HEK293 (cell line): ENCODE data around the gene CAMK2G.

ENCODE experiments used
- CTCF ChIA-PET: fragments of 350-600 bp; formaldehyde crosslinking; extraction: SDS; loops from one replicate; lab custom pipeline; 2021; ENCODE audit warnings: antibody characterized with exemption; lab: Yijun Ruan, JAX
- POLR2A ChIA-PET: fragments of 300-600 bp; formaldehyde crosslinking; extraction: SDS; loops from one replicate; lab custom pipeline; 2020; ENCODE audit warnings: antibody characterized with exemption, inconsistent platforms; lab: Yijun Ruan, JAX
- H3K27ac ChIP-seq: fragments of 200-500 bp; sonication (Bioruptor generic); 2 replicates; pipeline ENCODE4 v1.5.1; 2014; ENCODE audit warnings: low read depth, low read length, control low read depth, inconsistent platforms; ENCODE audit errors: extremely low read depth
- H3K36me3 ChIP-seq, 2 experiments: fragments of 200-500 bp in 1 of 2; sonication (Bioruptor generic) in 1 of 2; 1 replicate in 1 of 2; 2 replicates in 1 of 2; pipeline ENCODE4 v1.5.1; 2014 to 2017; ENCODE audit warnings: inconsistent platforms in 2 of 2, low read length in 2 of 2; ENCODE audit not compliant: control insufficient read depth in 2 of 2, insufficient read depth in 1 of 2
- H3K4me1 ChIP-seq: fragments of 200-500 bp; sonication (Bioruptor generic); 2 replicates; pipeline ENCODE4 v1.5.1; 2014; ENCODE audit warnings: mild to moderate bottlenecking, low read length, inconsistent platforms; ENCODE audit not compliant: control insufficient read depth, insufficient read depth
- H3K4me3 ChIP-seq: 2 replicates; pipeline ENCODE4 v1.5.1; 2011; ENCODE audit warnings: low read depth, mild to moderate bottlenecking, control low read depth, low read length, moderate library complexity
- H3K9me3 ChIP-seq: fragments of 200-500 bp; sonication (Bioruptor generic); 2 replicates; pipeline ENCODE4 v1.5.1; 2014; ENCODE audit warnings: low read depth, low read length, inconsistent platforms; ENCODE audit not compliant: control insufficient read depth, insufficient read depth
- HOXD13 ChIP-seq: sonication (generic); formaldehyde crosslinking; IDR thresholded peaks from 2 replicates; pipeline ENCODE4 v1.8.0; 2022; ENCODE audit warnings: missing genetic modification reagents, borderline replicate concordance
- KLF10 ChIP-seq: fragments of 450-650 bp; IDR thresholded peaks from 2 replicates; pipeline ENCODE4 v1.5.1; 2018; ENCODE audit warnings: missing biosample characterization, mild to moderate bottlenecking, missing genetic modification characterization
- SP2 ChIP-seq: fragments of 450-650 bp; formaldehyde crosslinking; IDR thresholded peaks from 2 replicates; pipeline ENCODE4 v1.5.1; 2016; ENCODE audit warnings: missing biosample characterization, missing genetic modification characterization
- ZBTB1 ChIP-seq: fragments of 450-650 bp; formaldehyde crosslinking; IDR thresholded peaks from 2 replicates; pipeline ENCODE4 v1.5.1; 2016; ENCODE audit warnings: missing biosample characterization, missing genetic modification characterization
- ZBTB20 ChIP-seq: fragments of 450-650 bp; formaldehyde crosslinking; IDR thresholded peaks from 2 replicates; pipeline ENCODE4 v1.5.1; 2016; ENCODE audit warnings: missing biosample characterization, missing genetic modification characterization
- ZBTB8A ChIP-seq: fragments of 450-650 bp; formaldehyde crosslinking; IDR thresholded peaks from 2 replicates; pipeline ENCODE4 v1.5.1; 2016; ENCODE audit warnings: missing biosample characterization, missing genetic modification characterization
- ZEB2 ChIP-seq: fragments of 450-650 bp; formaldehyde crosslinking; IDR thresholded peaks from 2 replicates; pipeline ENCODE4 v1.5.1; 2016; ENCODE audit warnings: missing biosample characterization, missing genetic modification characterization
- ZNF24 ChIP-seq: fragments of 450-650 bp; formaldehyde crosslinking; IDR thresholded peaks from 2 replicates; pipeline ENCODE4 v1.5.1; 2016; ENCODE audit warnings: missing biosample characterization, missing genetic modification characterization
- ZNF266 ChIP-seq: fragments of 450-650 bp; formaldehyde crosslinking; IDR thresholded peaks from 2 replicates; pipeline ENCODE4 v1.5.1; 2016; ENCODE audit warnings: missing biosample characterization, missing genetic modification characterization, low read depth
- ZNF324 ChIP-seq: fragments of 450-650 bp; formaldehyde crosslinking; IDR thresholded peaks from 2 replicates; pipeline ENCODE4 v1.5.1; 2016; ENCODE audit warnings: missing biosample characterization, missing genetic modification characterization
- ZNF37A ChIP-seq: fragments of 450-650 bp; IDR thresholded peaks from 2 replicates; pipeline ENCODE4 v1.5.1; 2018; ENCODE audit warnings: missing biosample characterization, missing genetic modification characterization
- ZNF416 ChIP-seq: fragments of 450-650 bp; formaldehyde crosslinking; IDR thresholded peaks from 2 replicates; pipeline ENCODE4 v1.5.1; 2016; ENCODE audit warnings: missing biosample characterization, missing genetic modification characterization
- ZNF629 ChIP-seq: fragments of 450-650 bp; formaldehyde crosslinking; IDR thresholded peaks from 2 replicates; pipeline ENCODE4 v1.5.1; 2017; ENCODE audit warnings: missing biosample characterization, missing genetic modification characterization
- ZNF76 ChIP-seq: fragments of 450-650 bp; formaldehyde crosslinking; IDR thresholded peaks from 2 replicates; pipeline ENCODE4; 2016; ENCODE audit warnings: low read depth, missing biosample characterization, missing genetic modification characterization, borderline replicate concordance
- ZNF830 ChIP-seq: fragments of 450-650 bp; IDR thresholded peaks from 2 replicates; pipeline ENCODE4 v1.5.0; 2018; ENCODE audit warnings: missing biosample characterization, missing genetic modification characterization, low read depth, mild to moderate bottlenecking, moderate library complexity
- ZSCAN16 ChIP-seq: fragments of 450-650 bp; formaldehyde crosslinking; IDR thresholded peaks from 2 replicates; pipeline ENCODE4 v1.5.1; 2016; ENCODE audit warnings: missing biosample characterization, missing genetic modification characterization
- TF ChIP-seq, protein P1 (sequence below): fragments of 450-650 bp; formaldehyde crosslinking; IDR thresholded peaks from 2 replicates; pipeline ENCODE4 v1.5.1; 2016; ENCODE audit warnings: missing biosample characterization, missing genetic modification characterization
- TF ChIP-seq, protein P2 (sequence below): fragments of 450-650 bp; formaldehyde crosslinking; IDR thresholded peaks from 2 replicates; pipeline ENCODE4 v1.5.1; 2016; ENCODE audit warnings: missing biosample characterization, missing genetic modification characterization
- TF ChIP-seq, protein P3 (sequence below): fragments of 450-650 bp; formaldehyde crosslinking; IDR thresholded peaks from 2 replicates; pipeline ENCODE4 v1.5.1; 2016; ENCODE audit warnings: missing biosample characterization, missing genetic modification characterization
- TF ChIP-seq, protein P4 (sequence below): fragments of 450-650 bp; formaldehyde crosslinking; IDR thresholded peaks from 2 replicates; pipeline ENCODE4 v1.5.1; 2017; ENCODE audit warnings: missing biosample characterization, missing genetic modification characterization
- TF ChIP-seq, protein P5 (sequence below): fragments of 450-650 bp; formaldehyde crosslinking; IDR thresholded peaks from 2 replicates; pipeline ENCODE4; 2016; ENCODE audit warnings: missing biosample characterization, missing genetic modification characterization

CAMK2G gene

DNA sequence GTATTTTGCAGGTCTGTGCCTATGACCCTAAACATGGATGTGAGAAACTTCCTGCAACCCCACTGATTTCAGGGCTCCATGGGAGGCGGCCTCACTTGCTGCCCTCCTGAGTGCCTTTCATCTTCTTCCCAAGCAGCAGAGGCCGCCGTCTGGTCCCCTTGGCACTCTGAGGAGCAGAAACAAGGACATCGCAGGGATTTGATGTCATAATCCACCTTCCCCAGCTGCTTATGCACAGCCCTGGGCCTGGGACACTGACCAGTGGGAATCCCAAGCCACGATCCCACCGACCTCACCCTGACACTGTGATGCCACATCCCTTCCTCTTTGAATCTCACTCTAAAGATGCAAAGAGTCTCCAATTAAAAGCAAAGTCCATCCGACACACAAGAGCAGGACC is 7.7 kb downstream of the CAMK2G start (continued):
- TF ChIP-seq, protein P1, sequence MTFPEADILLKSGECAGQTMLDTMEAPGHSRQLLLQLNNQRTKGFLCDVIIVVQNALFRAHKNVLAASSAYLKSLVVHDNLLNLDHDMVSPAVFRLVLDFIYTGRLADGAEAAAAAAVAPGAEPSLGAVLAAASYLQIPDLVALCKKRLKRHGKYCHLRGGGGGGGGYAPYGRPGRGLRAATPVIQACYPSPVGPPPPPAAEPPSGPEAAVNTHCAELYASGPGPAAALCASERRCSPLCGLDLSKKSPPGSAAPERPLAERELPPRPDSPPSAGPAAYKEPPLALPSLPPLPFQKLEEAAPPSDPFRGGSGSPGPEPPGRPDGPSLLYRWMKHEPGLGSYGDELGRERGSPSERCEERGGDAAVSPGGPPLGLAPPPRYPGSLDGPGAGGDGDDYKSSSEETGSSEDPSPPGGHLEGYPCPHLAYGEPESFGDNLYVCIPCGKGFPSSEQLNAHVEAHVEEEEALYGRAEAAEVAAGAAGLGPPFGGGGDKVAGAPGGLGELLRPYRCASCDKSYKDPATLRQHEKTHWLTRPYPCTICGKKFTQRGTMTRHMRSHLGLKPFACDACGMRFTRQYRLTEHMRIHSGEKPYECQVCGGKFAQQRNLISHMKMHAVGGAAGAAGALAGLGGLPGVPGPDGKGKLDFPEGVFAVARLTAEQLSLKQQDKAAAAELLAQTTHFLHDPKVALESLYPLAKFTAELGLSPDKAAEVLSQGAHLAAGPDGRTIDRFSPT (tag by site-specific recombination), result no peak
- TF ChIP-seq ZNF324 (tag by site-specific recombination), result no peak
- TF ChIP-seq ZBTB20, result no peak
- TF ChIP-seq, protein P2, sequence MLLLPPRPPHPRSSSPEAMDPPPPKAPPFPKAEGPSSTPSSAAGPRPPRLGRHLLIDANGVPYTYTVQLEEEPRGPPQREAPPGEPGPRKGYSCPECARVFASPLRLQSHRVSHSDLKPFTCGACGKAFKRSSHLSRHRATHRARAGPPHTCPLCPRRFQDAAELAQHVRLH, result no peak
- TF ChIP-seq ZNF416, result no peak
- no peak for TF ChIP-seq ZNF76 (tag by site-specific recombination)
- no peak for TF ChIP-seq ZEB2 (tag by site-specific recombination)
- TF ChIP-seq ZBTB1 (tag by site-specific recombination), result no peak
- TF ChIP-seq, all 188 proteins: peak for 0

DNA sequence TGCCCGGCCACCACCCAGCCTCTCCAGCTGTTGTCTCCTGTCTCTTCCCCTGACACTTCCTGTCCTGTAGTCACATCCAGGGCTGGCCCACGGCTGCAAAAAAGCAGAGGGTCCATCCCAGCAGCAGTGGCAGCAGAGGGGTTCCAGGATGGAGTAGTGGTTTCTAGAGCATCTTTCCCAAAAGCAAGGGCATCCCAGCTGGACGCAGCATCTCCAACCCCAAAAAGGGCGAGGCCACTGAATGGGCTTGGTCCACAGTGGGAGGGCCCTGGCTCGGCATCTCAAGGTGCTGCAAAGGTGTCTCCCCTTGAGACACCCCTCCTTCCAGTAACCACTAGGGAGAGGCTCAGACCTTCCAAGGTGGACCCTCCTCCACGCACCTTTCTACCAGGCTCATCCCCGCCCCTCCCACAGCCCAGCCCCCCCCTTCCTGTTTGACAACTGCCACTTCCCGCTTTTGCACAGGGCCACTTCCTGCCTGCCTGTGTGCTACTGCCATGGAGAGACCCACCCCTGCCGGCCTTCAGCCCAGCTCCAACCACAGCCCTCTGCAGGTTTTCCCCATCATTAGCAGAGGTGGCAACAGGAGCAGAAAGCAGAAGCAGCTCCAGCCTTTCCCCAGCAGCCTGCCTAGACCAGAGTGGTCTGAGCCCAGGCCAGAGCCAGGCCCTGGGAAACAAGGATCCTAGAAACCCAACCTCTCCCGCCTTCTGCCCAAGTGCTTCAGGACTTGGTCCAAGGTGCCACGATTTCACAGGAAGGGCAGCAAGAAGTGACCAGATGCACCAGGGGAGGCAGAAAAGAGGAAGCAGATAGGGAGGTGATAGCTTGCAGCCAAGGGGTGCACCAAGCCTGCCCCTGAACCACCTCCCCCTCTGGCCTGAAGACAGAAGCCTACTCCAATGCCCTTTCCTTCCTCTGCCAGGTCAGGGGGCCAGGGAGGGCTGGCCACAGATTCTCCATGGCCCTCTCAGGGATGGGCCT is 8.6 kb downstream of the CAMK2G start:
- ChIA-PET POLR2A (no interaction called here), CTCF (interaction anchor here (0.6 to 0.8 kb wide), 3 partner anchors 11 to 48 kb away, joined by 3 to 4 read pairs (median 3); no protein-coding TSS in a partner anchor)
- no peak overlapping the region for H3K27ac ChIP-seq
- H3K9me3 ChIP-seq, result no peaks in the 10 kb centered on the region
- peaks cover 3 to 71% of the 10 kb centered on the region in 2 experiments; a peak in 2 of 3 replicates for H3K36me3 ChIP-seq
- H3K4me1 ChIP-seq, result no peaks in the 10 kb centered on the region
- H3K4me3 ChIP-seq, result no peak overlapping the region
- TF ChIP-seq ZSCAN16 (tag by site-specific recombination), result no peak
- TF ChIP-seq, protein P1 (tag by site-specific recombination), result no peak
- no peak for TF ChIP-seq ZNF37A (tag by site-specific recombination)
- TF ChIP-seq, protein P3, sequence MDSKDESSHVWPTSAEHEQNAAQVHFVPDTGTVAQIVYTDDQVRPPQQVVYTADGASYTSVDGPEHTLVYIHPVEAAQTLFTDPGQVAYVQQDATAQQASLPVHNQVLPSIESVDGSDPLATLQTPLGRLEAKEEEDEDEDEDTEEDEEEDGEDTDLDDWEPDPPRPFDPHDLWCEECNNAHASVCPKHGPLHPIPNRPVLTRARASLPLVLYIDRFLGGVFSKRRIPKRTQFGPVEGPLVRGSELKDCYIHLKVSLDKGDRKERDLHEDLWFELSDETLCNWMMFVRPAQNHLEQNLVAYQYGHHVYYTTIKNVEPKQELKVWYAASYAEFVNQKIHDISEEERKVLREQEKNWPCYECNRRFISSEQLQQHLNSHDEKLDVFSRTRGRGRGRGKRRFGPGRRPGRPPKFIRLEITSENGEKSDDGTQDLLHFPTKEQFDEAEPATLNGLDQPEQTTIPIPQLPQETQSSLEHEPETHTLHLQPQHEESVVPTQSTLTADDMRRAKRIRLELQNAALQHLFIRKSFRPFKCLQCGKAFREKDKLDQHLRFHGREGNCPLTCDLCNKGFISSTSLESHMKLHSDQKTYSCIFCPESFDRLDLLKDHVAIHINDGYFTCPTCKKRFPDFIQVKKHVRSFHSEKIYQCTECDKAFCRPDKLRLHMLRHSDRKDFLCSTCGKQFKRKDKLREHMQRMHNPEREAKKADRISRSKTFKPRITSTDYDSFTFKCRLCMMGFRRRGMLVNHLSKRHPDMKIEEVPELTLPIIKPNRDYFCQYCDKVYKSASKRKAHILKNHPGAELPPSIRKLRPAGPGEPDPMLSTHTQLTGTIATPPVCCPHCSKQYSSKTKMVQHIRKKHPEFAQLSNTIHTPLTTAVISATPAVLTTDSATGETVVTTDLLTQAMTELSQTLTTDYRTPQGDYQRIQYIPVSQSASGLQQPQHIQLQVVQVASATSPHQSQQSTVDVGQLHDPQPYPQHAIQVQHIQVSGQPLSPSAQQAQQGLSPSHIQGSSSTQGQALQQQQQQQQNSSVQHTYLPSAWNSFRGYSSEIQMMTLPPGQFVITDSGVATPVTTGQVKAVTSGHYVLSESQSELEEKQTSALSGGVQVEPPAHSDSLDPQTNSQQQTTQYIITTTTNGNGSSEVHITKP (tag by site-specific recombination), result 0 out of 2 replicates have a peak, but pooled peaks have one; percentile 19
- TF ChIP-seq ZNF830, result no peak
- TF ChIP-seq HOXD13 (CRISPR knock-in tag), result no peak
- TF ChIP-seq ZNF266, result no peak
- TF ChIP-seq ZBTB1 (tag by site-specific recombination), result no peak
- TF ChIP-seq ZBTB8A, result no peak
- TF ChIP-seq, protein P4, sequence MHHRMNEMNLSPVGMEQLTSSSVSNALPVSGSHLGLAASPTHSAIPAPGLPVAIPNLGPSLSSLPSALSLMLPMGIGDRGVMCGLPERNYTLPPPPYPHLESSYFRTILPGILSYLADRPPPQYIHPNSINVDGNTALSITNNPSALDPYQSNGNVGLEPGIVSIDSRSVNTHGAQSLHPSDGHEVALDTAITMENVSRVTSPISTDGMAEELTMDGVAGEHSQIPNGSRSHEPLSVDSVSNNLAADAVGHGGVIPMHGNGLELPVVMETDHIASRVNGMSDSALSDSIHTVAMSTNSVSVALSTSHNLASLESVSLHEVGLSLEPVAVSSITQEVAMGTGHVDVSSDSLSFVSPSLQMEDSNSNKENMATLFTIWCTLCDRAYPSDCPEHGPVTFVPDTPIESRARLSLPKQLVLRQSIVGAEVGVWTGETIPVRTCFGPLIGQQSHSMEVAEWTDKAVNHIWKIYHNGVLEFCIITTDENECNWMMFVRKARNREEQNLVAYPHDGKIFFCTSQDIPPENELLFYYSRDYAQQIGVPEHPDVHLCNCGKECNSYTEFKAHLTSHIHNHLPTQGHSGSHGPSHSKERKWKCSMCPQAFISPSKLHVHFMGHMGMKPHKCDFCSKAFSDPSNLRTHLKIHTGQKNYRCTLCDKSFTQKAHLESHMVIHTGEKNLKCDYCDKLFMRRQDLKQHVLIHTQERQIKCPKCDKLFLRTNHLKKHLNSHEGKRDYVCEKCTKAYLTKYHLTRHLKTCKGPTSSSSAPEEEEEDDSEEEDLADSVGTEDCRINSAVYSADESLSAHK (tag by site-specific recombination), result peak; percentile 58
- no peak for TF ChIP-seq KLF10
- TF ChIP-seq ZNF24 (tag by site-specific recombination), result no peak
- no peak for TF ChIP-seq ZNF629
- TF ChIP-seq SP2 (tag by site-specific recombination), result 0 out of 2 replicates have a peak, but pooled peaks have one; percentile 24
- TF ChIP-seq, protein P5, sequence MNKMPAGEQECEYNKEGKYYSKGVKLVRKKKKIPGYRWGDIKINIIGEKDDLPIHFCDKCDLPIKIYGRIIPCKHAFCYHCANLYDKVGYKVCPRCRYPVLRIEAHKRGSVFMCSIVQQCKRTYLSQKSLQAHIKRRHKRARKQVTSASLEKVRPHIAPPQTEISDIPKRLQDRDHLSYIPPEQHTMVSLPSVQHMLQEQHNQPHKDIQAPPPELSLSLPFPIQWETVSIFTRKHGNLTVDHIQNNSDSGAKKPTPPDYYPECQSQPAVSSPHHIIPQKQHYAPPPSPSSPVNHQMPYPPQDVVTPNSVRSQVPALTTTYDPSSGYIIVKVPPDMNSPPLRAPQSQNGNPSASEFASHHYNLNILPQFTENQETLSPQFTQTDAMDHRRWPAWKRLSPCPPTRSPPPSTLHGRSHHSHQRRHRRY, result no peak
